H1 (cell line): ENCODE results near the gene RPL41. TPM values are rescaled to one million over a fixed set of nuclear protein-coding genes. Genes with fewer than 3 reads are reported as not detected.

ENCODE experiments used
- CTCF ChIA-PET: fragments of 300-600 bp; sonication (Branson Sonifier 250); formaldehyde crosslinking; loops from one replicate; lab custom pipeline; 2021; ENCODE audit not compliant: partially characterized antibody; lab: Charles Lee
- POLR2A ChIA-PET: fragments of 300-600 bp; sonication (Branson Sonifier 250); formaldehyde crosslinking; loops from one replicate; lab custom pipeline; 2021; ENCODE audit warnings: inconsistent platforms; ENCODE audit not compliant: partially characterized antibody; lab: Charles Lee
- DNase-seq, 2 experiments: peaks; one replicate each; pipeline versions ENCODE4 v3.0.0 to v3.0.0-alpha.2; 2010 to 2022; ENCODE audit warnings: low spot score in 2 of 2, low read depth in 1 of 2, mixed read lengths in 1 of 2
- FAIRE-seq: peaks from 2 replicates; lab custom pipeline; 2011; peaks lifted over from hg19 to GRCh38; lab: Jason Lieb, UNC
- H2AFZ ChIP-seq: 2 replicates; pipeline ENCODE4 v1.8.1; 2012; ENCODE audit warnings: low read length, inconsistent platforms
- H2AK5ac ChIP-seq: 2 replicates; pipeline ENCODE4 v1.6.1; 2013; ENCODE audit warnings: low read depth, low read length
- H2BK120ac ChIP-seq: replicated peaks from 2 replicates; pipeline ENCODE3; 2013; ENCODE audit warnings: low read depth, low read length, inconsistent platforms
- H2BK12ac ChIP-seq: 2 replicates; pipeline ENCODE4 v1.6.1; 2013; ENCODE audit warnings: low read depth, low read length
- H2BK15ac ChIP-seq: 2 replicates; pipeline ENCODE4 v1.6.1; 2013; ENCODE audit warnings: low read length
- H2BK20ac ChIP-seq: 2 replicates; pipeline ENCODE4 v1.6.1; 2013; ENCODE audit warnings: low read length
- H2BK5ac ChIP-seq: 2 replicates; pipeline ENCODE4 v1.6.1; 2013; ENCODE audit warnings: low read depth, low read length
- H3K14ac ChIP-seq: 2 replicates; pipeline ENCODE4 v1.6.1; 2013; ENCODE audit warnings: inconsistent platforms; ENCODE audit not compliant: insufficient read length
- H3K18ac ChIP-seq: 2 replicates; pipeline ENCODE4 v1.6.1; 2013; ENCODE audit warnings: low read length; ENCODE audit errors: extremely low read depth
- H3K23ac ChIP-seq: 2 replicates; pipeline ENCODE4 v1.6.1; 2013; ENCODE audit warnings: inconsistent platforms; ENCODE audit not compliant: insufficient read length
- H3K23me2 ChIP-seq: 2 replicates; pipeline ENCODE4 v1.6.1; 2013; ENCODE audit warnings: low read depth, low read length
- H3K27ac ChIP-seq: 2 replicates; pipeline ENCODE4 v1.6.1; 2011; ENCODE audit warnings: low read depth, low read length, inconsistent platforms
- H3K27me3 ChIP-seq, 4 experiments: replicated peaks in 1 of 4; 1 replicate in 1 of 4; 2 replicates in 3 of 4; pipeline versions ENCODE4 v1.6.1 to v1.8.1; 2011 to 2013; ENCODE audit warnings: low read length in 3 of 4, mild to moderate bottlenecking in 3 of 4, inconsistent platforms in 2 of 4, mixed read lengths in 2 of 4, moderate library complexity in 1 of 4; ENCODE audit not compliant: control insufficient read depth in 3 of 4, insufficient read depth in 3 of 4; ENCODE audit errors: extremely low read depth in 1 of 4
- H3K36me3 ChIP-seq, 4 experiments: 2 replicates each; pipeline versions ENCODE4 v1.6.1 to v1.8.1; 2011 to 2013; ENCODE audit warnings: mild to moderate bottlenecking in 4 of 4, low read length in 3 of 4, moderate library complexity in 2 of 4, control low read depth in 1 of 4, inconsistent platforms in 1 of 4; ENCODE audit not compliant: insufficient read depth in 4 of 4, control insufficient read depth in 2 of 4
- H3K4ac ChIP-seq: replicated peaks from 2 replicates; pipeline ENCODE3; 2013; ENCODE audit warnings: low read length, low read depth, mixed read lengths, inconsistent platforms; ENCODE audit not compliant: insufficient read length
- H3K4me1 ChIP-seq, 4 experiments: replicated peaks in 1 of 4; 1 replicate in 1 of 4; 2 replicates in 3 of 4; pipeline versions ENCODE4 v1.6.1 to v1.8.1; 2011 to 2013; ENCODE audit warnings: low read length in 3 of 4, inconsistent platforms in 2 of 4, mixed read lengths in 1 of 4; ENCODE audit not compliant: insufficient read depth in 4 of 4, control insufficient read depth in 3 of 4
- H3K4me2 ChIP-seq, 2 experiments: 2 replicates each; pipeline versions ENCODE4 v1.6.1 to v1.8.1; 2011 to 2013; ENCODE audit warnings: low read depth in 2 of 2, low read length in 2 of 2, control low read depth in 1 of 2, inconsistent platforms in 1 of 2, mild to moderate bottlenecking in 1 of 2; ENCODE audit not compliant: insufficient read depth in 1 of 2
- H3K4me3 ChIP-seq, 4 experiments: fragments of 200-600, 300-600 bp in 1 of 4; sonication (generic), shearing (Covaris generic), sonication (Bioruptor Twin) in 1 of 4; 2 replicates each; pipeline versions ENCODE4 v1.5.1 to v1.8.1; 2011 to 2016; ENCODE audit warnings: low read length in 4 of 4, low read depth in 3 of 4, control low read depth in 2 of 4, inconsistent platforms in 2 of 4, mild to moderate bottlenecking in 2 of 4, mixed read lengths in 1 of 4, moderate library complexity in 1 of 4; ENCODE audit not compliant: insufficient read depth in 2 of 4; ENCODE audit errors: extremely low read depth in 1 of 4
- H3K56ac ChIP-seq: replicated peaks from 2 replicates; pipeline ENCODE3; 2013; ENCODE audit warnings: low read depth, mild to moderate bottlenecking, mixed read lengths, low read length, inconsistent platforms; ENCODE audit not compliant: insufficient read length
- H3K79me1 ChIP-seq: 2 replicates; pipeline ENCODE4 v1.6.1; 2013; ENCODE audit warnings: low read depth, low read length, control low read depth
- H3K79me2 ChIP-seq, 2 experiments: 2 replicates each; pipeline versions ENCODE4 v1.6.1 to v1.8.1; 2012 to 2013; ENCODE audit warnings: low read length in 2 of 2, mild to moderate bottlenecking in 2 of 2, inconsistent platforms in 1 of 2; ENCODE audit not compliant: insufficient read depth in 2 of 2, control insufficient read depth in 1 of 2
- H3K9ac ChIP-seq, 4 experiments: replicated peaks in 1 of 4; 1 replicate in 1 of 4; 2 replicates in 3 of 4; pipeline versions ENCODE4 v1.6.1 to v1.8.1; 2011 to 2013; ENCODE audit warnings: low read depth in 3 of 4, low read length in 3 of 4, control low read depth in 2 of 4, mild to moderate bottlenecking in 2 of 4, moderate library complexity in 2 of 4, inconsistent platforms in 1 of 4; ENCODE audit errors: extremely low read depth in 1 of 4
- H3K9me3 ChIP-seq, 2 experiments: 2 replicates each; pipeline versions ENCODE4 v1.6.1 to v1.8.1; 2012 to 2013; ENCODE audit warnings: mild to moderate bottlenecking in 2 of 2, moderate library complexity in 2 of 2, control low read depth in 1 of 2, inconsistent platforms in 1 of 2, low read depth in 1 of 2, low read length in 1 of 2, mixed read lengths in 1 of 2; ENCODE audit not compliant: insufficient read depth in 2 of 2
- H4K20me1 ChIP-seq, 2 experiments: replicated peaks in 1 of 2; 2 replicates each; pipeline versions ENCODE3 to v1.8.1; 2011 to 2013; ENCODE audit warnings: inconsistent platforms in 2 of 2, low read length in 2 of 2, mild to moderate bottlenecking in 1 of 2; ENCODE audit not compliant: insufficient read depth in 2 of 2, control insufficient read depth in 1 of 2
- H4K5ac ChIP-seq: 2 replicates; pipeline ENCODE4 v1.6.1; 2013; ENCODE audit warnings: low read length, low read depth, mixed read lengths, inconsistent platforms; ENCODE audit not compliant: insufficient read length
- H4K8ac ChIP-seq: 2 replicates; pipeline ENCODE4 v1.8.0; 2013; ENCODE audit warnings: mild to moderate bottlenecking, moderate library complexity, low read length, inconsistent platforms; ENCODE audit not compliant: insufficient read depth; ENCODE audit errors: extremely low read depth
- H4K91ac ChIP-seq: replicated peaks from 2 replicates; pipeline ENCODE3; 2013; ENCODE audit warnings: low read length, mixed read lengths, inconsistent platforms; ENCODE audit not compliant: insufficient read length
- CHD2 ChIP-seq: IDR thresholded peaks from 2 replicates; pipeline ENCODE4 v1.6.1; 2012; ENCODE audit warnings: low read length, improper control_type of control experiment
- HDAC2 ChIP-seq, 2 experiments: fragments of 300-600 bp in 1 of 2; sonication (generic) in 1 of 2; IDR thresholded peaks; 2 replicates each; pipeline ENCODE4 v1.6.1; 2011 to 2012; ENCODE audit warnings: low read depth in 2 of 2, low read length in 2 of 2, mild to moderate bottlenecking in 2 of 2, moderate library complexity in 2 of 2, borderline replicate concordance in 1 of 2, inconsistent platforms in 1 of 2
- SRF ChIP-seq: IDR thresholded peaks from 2 replicates; pipeline ENCODE4 v1.6.1; 2011; ENCODE audit warnings: mild to moderate bottlenecking, low read depth, low read length, moderate library complexity
- TAF7 ChIP-seq: optimal IDR thresholded peaks from 2 replicates; pipeline ENCODE3; 2011; ENCODE audit warnings: low read depth, mild to moderate bottlenecking, inconsistent platforms, low read length, moderate library complexity, borderline replicate concordance
- ZNF274 ChIP-seq: IDR thresholded peaks from 2 replicates; pipeline ENCODE4 v1.7.0; 2012; ENCODE audit warnings: low read length, borderline replicate concordance; ENCODE audit errors: extremely low read depth
- WGBS, 2 experiments: shearing (Covaris generic) in 1 of 2; methylation state at CpG; one replicate each; pipeline versions ENCODE4 v1.1.6 to v1.1.7; 2013 to 2015; ENCODE audit warnings: low lambda C conversion rate in 2 of 2, mixed read lengths in 2 of 2, inconsistent platforms in 1 of 2, low coverage in 1 of 2, missing lambda C conversion rate in 1 of 2; ENCODE audit not compliant: insufficient replicate concordance in 2 of 2, insufficient coverage in 1 of 2, insufficient read length in 1 of 2; ENCODE audit errors: extremely low coverage in 1 of 2, missing lambda C conversion rate in 1 of 2; 5-methylcytosine and 5-hydroxymethylcytosine counted together
- polyA plus RNA-seq, 7 experiments: library from polyadenylated mRNA; depleted of rRNA in 3 of 7; stranded (reverse) in 5 of 7; unstranded in 2 of 7; fragments of >200 nt in 5 of 7; fragments of 200-250 nt in 2 of 7; gene quantifications; 1 replicate in 5 of 7; 2 replicates in 1 of 7; 4 replicates in 1 of 7; pipeline versions ENCODE4 v1.2.1 to v1.2.3, GENCODE V29; 2011 to 2013; ENCODE audit warnings: missing spikeins in 2 of 7, mixed read lengths in 2 of 7
- total RNA-seq: library from RNA; stranded (reverse); fragmentation: NEBNext Ultra II Directional; extraction: Animal tissue kit (Norgen Biotek cat#: 25700); gene quantifications from 2 replicates; pipeline ENCODE4 v1.2.1, GENCODE V29; 2021

The RPL41 gene
- total and polyA plus RNA-seq, 2 of the 8 experiments (the other 6 are each of a cell fraction or from before 2014, with no cell fraction given) = 4,440 to 16,488 TPM

- Histone ChIP-seq H3K4me3 (no peak overlapping the region), H2AFZ (no peak overlapping the region), H3K27ac (no peak overlapping the region), H2BK120ac (no peak overlapping the region), H2BK12ac (no peak overlapping the region), H3K56ac (no peak overlapping the region), H3K27me3 (no peaks in the 10 kb centered on the region), H3K9me3 (no peaks in the 10 kb centered on the region), H3K23me2 (no peaks in the 10 kb centered on the region; the same call in 1 of the 2 replicates), H4K5ac (no peak overlapping the region), H3K14ac (no peak overlapping the region), H3K18ac (no peak overlapping the region), H2BK15ac (no peak overlapping the region), H4K20me1 (peaks cover 2 to 10% of the 10 kb centered on the region in 2 experiments), H3K36me3 (peaks cover 20 to 50% (median 37%) of the 10 kb centered on the region in 4 experiments), H3K79me2 (peaks cover 0 to 24% of the 10 kb centered on the region in 2 experiments; a peak in 2 of 4 replicates), H4K91ac (no peak overlapping the region), H3K79me1 (peaks cover 7% of the 10 kb centered on the region; the same call in 1 of the 2 replicates), H4K8ac (no peak overlapping the region), H3K4me1 (peaks cover 2 to 10% (median 7%) of the 10 kb centered on the region in 4 experiments), H3K4ac (no peak overlapping the region), H2BK20ac (no peak overlapping the region), H3K4me2 (no peak overlapping the region), H3K23ac (no peak overlapping the region), H3K9ac (no peak overlapping the region), H2AK5ac (no peak overlapping the region), H2BK5ac (no peak overlapping the region)
- CTCF ChIA-PET = interaction anchor here (0.7 to 4.8 kb wide), 11 partner anchors 10 to 90 kb away, joined by 3 to 38 read pairs (median 5); partner anchors contain the start of genes PA2G4 and SUOX
- no peak for FAIRE-seq
- TF ChIP-seq HDAC2 (IDR thresholded peaks at IDR 0.05; ENCODE audit: borderline replicate concordance in 1 of 2, low read depth in 2 of 2, low read length in 2 of 2) = no peak
- TF ChIP-seq CHD2 = no peak
- TF ChIP-seq ZNF274 = no peak
- TF ChIP-seq TAF7 = no peak
- TF ChIP-seq SRF = no peak
- WGBS, 2 experiments = 94% methylated on average over 3 of the region's 3 CpGs; no CpG with 5 or more reads in 1 of the 2 experiments
- POLR2A ChIA-PET = interaction anchor here (1.1 to 8.9 kb wide), 4 partner anchors 10 to 41 kb away, joined by 4 to 112 read pairs (median 24); partner anchors contain the start of genes PA2G4, RPL41 and ZC3H10
- no peak for DNase-seq
These were observed 30.3 kb upstream of the RPL41 start for GRCh38 chr12:56086096-56086495.
